ENCODE data around the gene NISCH. TPM values are rescaled to one million over a fixed set of nuclear protein-coding genes. Genes with fewer than 3 reads are reported as not detected.

Gene NISCH
- total RNA-seq, 4 donors from 2014 or later: 68.7 to 298 (median 94.6) TPM

DNA sequence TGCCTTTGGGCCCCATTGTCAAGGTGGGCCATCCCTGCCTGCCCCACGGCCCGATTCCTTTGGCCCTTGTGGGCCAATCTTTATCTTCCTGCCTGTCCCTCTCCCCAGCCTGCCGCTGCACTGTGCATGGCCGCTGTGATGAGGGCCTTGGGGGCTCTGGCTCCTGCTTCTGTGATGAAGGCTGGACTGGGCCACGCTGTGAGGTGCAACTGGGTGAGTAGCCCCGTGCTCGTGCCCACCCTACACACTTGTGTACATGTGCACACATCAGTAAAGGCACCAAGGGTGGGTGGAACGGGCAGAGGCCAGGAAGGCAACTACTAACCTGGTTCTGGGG, 66.1 kb downstream of the NISCH start:
- H3K4me1 ChIP-seq: peaks cover 29% of the 10 kb centered on the region
- H3K27ac ChIP-seq: no peak overlapping the region
- H3K9me3 ChIP-seq: no peaks in the 10 kb centered on the region
- 92% methylated on average over 7 of the region's 8 CpGs for WGBS
- no peak for TF ChIP-seq POLR2AphosphoS5 (IDR thresholded peaks at IDR 0.05)
- TF ChIP-seq EP300 (IDR thresholded peaks at IDR 0.05): no peak
- H3K36me3 ChIP-seq: peaks cover 30% of the 10 kb centered on the region
- no peak overlapping the region for H3K4me3 ChIP-seq
- no peak for DNase-seq (ENCODE audit: low spot score in 2 of 2)
- H3K27me3 ChIP-seq: no peaks in the 10 kb centered on the region

DNA sequence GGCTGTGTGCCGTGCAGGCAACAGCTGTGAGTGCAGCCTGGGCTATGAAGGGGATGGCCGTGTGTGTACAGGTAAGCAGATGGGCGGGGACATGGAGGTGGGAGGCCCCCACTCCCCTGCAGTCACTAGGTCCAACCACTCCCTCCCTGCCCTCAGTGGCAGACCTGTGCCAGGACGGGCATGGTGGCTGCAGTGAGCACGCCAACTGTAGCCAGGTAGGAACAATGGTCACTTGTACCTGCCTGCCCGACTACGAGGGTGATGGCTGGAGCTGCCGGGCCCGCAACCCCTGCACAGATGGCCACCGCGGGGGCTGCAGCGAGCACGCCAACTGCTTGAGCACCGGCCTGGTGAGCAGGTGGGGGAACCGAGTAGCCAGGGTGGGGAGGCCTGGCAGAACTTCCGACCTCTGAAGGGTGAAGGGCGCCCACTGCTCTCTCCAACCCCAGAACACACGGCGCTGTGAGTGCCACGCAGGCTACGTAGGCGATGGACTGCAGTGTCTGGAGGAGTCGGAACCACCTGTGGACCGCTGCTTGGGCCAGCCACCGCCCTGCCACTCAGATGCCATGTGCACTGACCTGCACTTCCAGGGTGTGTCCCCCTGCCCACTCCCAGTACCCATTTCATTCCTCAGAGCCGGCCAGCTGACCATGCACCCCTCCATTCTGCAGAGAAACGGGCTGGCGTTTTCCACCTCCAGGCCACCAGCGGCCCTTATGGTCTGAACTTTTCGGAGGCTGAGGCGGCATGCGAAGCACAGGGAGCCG, 66.7 kb downstream of the NISCH start:
- TF ChIP-seq, protein P1, sequence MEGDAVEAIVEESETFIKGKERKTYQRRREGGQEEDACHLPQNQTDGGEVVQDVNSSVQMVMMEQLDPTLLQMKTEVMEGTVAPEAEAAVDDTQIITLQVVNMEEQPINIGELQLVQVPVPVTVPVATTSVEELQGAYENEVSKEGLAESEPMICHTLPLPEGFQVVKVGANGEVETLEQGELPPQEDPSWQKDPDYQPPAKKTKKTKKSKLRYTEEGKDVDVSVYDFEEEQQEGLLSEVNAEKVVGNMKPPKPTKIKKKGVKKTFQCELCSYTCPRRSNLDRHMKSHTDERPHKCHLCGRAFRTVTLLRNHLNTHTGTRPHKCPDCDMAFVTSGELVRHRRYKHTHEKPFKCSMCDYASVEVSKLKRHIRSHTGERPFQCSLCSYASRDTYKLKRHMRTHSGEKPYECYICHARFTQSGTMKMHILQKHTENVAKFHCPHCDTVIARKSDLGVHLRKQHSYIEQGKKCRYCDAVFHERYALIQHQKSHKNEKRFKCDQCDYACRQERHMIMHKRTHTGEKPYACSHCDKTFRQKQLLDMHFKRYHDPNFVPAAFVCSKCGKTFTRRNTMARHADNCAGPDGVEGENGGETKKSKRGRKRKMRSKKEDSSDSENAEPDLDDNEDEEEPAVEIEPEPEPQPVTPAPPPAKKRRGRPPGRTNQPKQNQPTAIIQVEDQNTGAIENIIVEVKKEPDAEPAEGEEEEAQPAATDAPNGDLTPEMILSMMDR (IDR thresholded peaks at IDR 0.05): no peak
- TF ChIP-seq POLR2A (IDR thresholded peaks at IDR 0.05) (no peak), EP300 (IDR thresholded peaks at IDR 0.05) (no peak)

DNA sequence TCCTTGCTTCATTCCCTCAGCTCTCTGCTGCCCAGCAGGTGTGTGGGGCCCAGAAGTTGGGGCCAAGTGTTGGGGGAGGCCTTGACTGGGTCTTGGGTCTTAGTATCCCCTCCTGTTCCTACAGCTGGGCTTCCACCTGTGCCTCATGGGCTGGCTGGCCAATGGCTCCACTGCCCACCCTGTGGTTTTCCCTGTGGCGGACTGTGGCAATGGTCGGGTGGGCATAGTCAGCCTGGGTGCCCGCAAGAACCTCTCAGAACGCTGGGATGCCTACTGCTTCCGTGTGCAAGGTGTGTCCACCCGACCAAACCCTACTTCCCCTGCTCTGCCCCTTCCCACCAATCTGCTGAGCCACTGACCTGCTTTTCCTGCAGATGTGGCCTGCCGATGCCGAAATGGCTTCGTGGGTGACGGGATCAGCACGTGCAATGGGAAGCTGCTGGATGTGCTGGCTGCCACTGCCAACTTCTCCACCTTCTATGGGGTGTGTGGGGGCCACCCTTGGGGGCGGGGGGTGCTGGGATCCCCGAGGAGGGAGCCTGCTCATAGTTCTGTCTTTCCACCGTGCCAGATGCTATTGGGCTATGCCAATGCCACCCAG, 67.3 kb downstream of the NISCH start:
- TF ChIP-seq, protein P1 (IDR thresholded peaks at IDR 0.05): no peak
- no peak for TF ChIP-seq EP300 (IDR thresholded peaks at IDR 0.05)
- TF ChIP-seq POLR2A (IDR thresholded peaks at IDR 0.05): no peak
- no peak for TF ChIP-seq POLR2AphosphoS5 (IDR thresholded peaks at IDR 0.05)

More for the DNA sequence above, 66.7 kb downstream of the NISCH start:
- peak in 1 of 2 donors; percentile 53 for DNase-seq (ENCODE audit: low spot score in 2 of 2)
- Histone ChIP-seq H3K9me3 (no peaks in the 10 kb centered on the region), H3K27me3 (no peaks in the 10 kb centered on the region), H3K36me3 (peaks cover 33% of the 10 kb centered on the region), H3K27ac (no peak overlapping the region), H3K4me3 (no peak overlapping the region), H3K4me1 (peaks cover 35% of the 10 kb centered on the region)
- WGBS: 81% methylated on average over 19 of the region's 33 CpGs

DNA sequence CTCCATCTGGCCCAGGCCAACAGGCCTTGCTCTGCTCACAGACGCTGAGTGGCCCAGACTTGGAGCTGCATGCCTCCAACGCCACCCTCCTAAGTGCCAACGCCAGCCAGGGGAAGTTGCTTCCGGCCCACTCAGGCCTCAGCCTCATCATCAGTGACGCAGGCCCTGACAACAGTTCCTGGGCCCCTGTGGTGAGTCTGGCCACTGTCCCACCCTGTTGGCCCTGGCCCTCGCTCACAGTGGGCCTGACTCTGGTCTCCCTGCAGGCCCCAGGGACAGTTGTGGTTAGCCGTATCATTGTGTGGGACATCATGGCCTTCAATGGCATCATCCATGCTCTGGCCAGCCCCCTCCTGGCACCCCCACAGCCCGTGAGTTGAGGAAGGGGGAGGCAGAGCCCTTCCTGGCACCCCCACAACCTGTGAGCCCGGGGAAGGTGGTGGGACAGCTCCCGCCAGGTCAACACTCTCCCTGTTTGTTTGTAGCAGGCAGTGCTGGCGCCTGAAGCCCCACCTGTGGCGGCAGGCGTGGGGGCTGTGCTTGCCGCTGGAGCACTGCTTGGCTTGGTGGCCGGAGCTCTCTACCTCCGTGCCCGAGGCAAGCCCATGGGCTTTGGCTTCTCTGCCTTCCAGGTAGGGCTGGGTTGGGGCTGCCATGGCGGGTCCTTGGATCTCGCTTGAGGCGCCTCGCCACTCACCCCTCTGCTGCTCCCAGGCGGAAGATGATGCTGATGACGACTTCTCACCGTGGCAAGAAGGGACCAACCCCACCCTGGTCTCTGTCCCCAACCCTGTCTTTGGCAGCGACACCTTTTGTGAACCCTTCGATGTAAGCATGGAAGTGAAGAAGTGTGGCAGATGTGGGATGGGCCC, 68.2 kb downstream of the NISCH start:
- 96% methylated on average over 13 of the region's 26 CpGs for WGBS
- TF ChIP-seq POLR2A (IDR thresholded peaks at IDR 0.05) (no peak), POLR2AphosphoS5 (IDR thresholded peaks at IDR 0.05) (no peak), EP300 (IDR thresholded peaks at IDR 0.05) (no peak)
- TF ChIP-seq, protein P1 (IDR thresholded peaks at IDR 0.05): no peak
- peak in 1 of 2 donors; percentile 61 for DNase-seq (ENCODE audit: low spot score in 2 of 2)
- Histone ChIP-seq H3K27me3 (no peaks in the 10 kb centered on the region), H3K36me3 (peaks cover 48% of the 10 kb centered on the region), H3K4me3 (no peak overlapping the region), H3K27ac (peak overlapping the region; percentile 74), H3K9me3 (no peaks in the 10 kb centered on the region), H3K4me1 (peaks cover 32% of the 10 kb centered on the region)

More for the DNA sequence above, 67.3 kb downstream of the NISCH start:
- Histone ChIP-seq H3K4me1 (peaks cover 36% of the 10 kb centered on the region), H3K27ac (no peak overlapping the region), H3K9me3 (no peaks in the 10 kb centered on the region), H3K27me3 (no peaks in the 10 kb centered on the region), H3K36me3 (peaks cover 40% of the 10 kb centered on the region), H3K4me3 (no peak overlapping the region)
- WGBS: 76% methylated on average over 8 of the region's 14 CpGs
- DNase-seq (ENCODE audit: low spot score in 2 of 2): peak in 1 of 2 donors; percentile 62

DNA sequence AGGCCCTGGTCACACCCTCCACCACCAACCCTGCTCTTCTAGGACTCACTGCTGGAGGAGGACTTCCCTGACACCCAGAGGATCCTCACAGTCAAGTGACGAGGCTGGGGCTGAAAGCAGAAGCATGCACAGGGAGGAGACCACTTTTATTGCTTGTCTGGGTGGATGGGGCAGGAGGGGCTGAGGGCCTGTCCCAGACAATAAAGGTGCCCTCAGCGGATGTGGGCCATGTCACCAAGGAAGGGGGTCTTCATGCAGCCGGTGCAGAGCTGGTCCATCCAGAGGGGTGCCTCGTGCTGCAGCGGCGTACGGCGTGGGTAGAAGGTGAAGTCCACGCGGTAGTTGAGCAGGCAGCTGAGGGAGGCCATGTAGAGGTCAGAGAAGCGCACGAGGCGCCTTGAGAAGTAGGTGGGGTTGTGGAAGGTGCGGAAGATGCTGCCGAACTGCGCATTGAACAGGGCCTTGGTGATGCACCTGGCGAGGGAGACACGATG, 68.9 kb downstream of the NISCH start:
- Histone ChIP-seq H3K9me3 (no peaks in the 10 kb centered on the region), H3K27me3 (no peaks in the 10 kb centered on the region), H3K4me3 (no peak overlapping the region), H3K36me3 (peaks cover 50% of the 10 kb centered on the region), H3K27ac (peak overlapping the region; percentile 74), H3K4me1 (peaks cover 26% of the 10 kb centered on the region)
- TF ChIP-seq POLR2A (IDR thresholded peaks at IDR 0.05) (no peak), EP300 (IDR thresholded peaks at IDR 0.05) (no peak), POLR2AphosphoS5 (IDR thresholded peaks at IDR 0.05) (no peak)
- TF ChIP-seq, protein P1 (IDR thresholded peaks at IDR 0.05): no peak
- DNase-seq (ENCODE audit: low spot score in 2 of 2): peak in 1 of 2 donors; percentile 62
- 89% methylated on average over 18 of the region's 18 CpGs for WGBS

All from suprapubic skin (tissue), 4 donors.